Colonic mucosa (tissue), 4 donors: ENCODE measurements around the gene APAF1. TPM values are rescaled to one million over a fixed set of nuclear protein-coding genes. Genes with fewer than 3 reads are reported as not detected.
A peak's percentile ranks its signal among the peaks of the same experiment; 100 is the strongest.

ENCODE experiments used
- DNase-seq: peaks from one replicate; pipeline ENCODE4 v3.0.0-alpha.2; 2020
- H3K27ac ChIP-seq: fragments of 200-600 bp; one replicate; pipeline ENCODE4 v1.8.0; 2021
- H3K27me3 ChIP-seq: fragments of 200-600 bp; one replicate; pipeline ENCODE4 v1.8.0; 2021
- H3K36me3 ChIP-seq: fragments of 200-600 bp; one replicate; pipeline ENCODE4 v1.8.0; 2021
- H3K4me1 ChIP-seq: fragments of 200-600 bp; one replicate; pipeline ENCODE4 v1.8.0; 2021; ENCODE audit warnings: mild to moderate bottlenecking
- H3K4me3 ChIP-seq: fragments of 200-600 bp; one replicate; pipeline ENCODE4 v1.8.0; 2021
- H3K9ac ChIP-seq, 2 donors: one replicate each; pipeline ENCODE4 v1.7.0; 2013; ENCODE audit warnings: control low read depth in 2 of 2, low read depth in 2 of 2, low read length in 2 of 2
- H3K9me3 ChIP-seq: fragments of 200-600 bp; one replicate; pipeline ENCODE4 v1.8.0; 2021
- CTCF ChIP-seq: fragments of 200-600 bp; IDR thresholded peaks from one replicate; pipeline ENCODE4 v1.8.0; 2022; ENCODE audit warnings: antibody characterized with exemption, mild to moderate bottlenecking
- intact Hi-C: fragments of 100-400 bp; cut with DNase I; formaldehyde crosslinking; loops from one replicate; pipeline ENCODE4 v1.14.1; 2022
- total RNA-seq, 2 donors: library from RNA; stranded (reverse); fragmentation: NEBNext Ultra II Directional in 1 of 2; extraction: Animal tissue kit (Norgen Biotek cat#: 25700) in 1 of 2; gene quantifications; one replicate each; pipeline ENCODE4 v1.2.1, GENCODE V29; 2021
- donor health status: healthy.
- donor health status: DM: no; HTN: no; CAD: no.
- donor health status: DM: no; HTN: no; CAD: no.

Gene APAF1
- total RNA-seq, 2 donors from 2014 or later: 36.8 to 52.6 TPM

- Histone ChIP-seq H3K4me1 (no peaks in the 10 kb centered on the region), H3K36me3 (no peaks in the 10 kb centered on the region), H3K9ac (no peak overlapping the region), H3K4me3 (no peak overlapping the region), H3K9me3 (no peaks in the 10 kb centered on the region), H3K27ac (no peak overlapping the region), H3K27me3 (peaks cover 12% of the 10 kb centered on the region)
- intact Hi-C loops: no loop called here
- DNase-seq: no peak
- TF ChIP-seq CTCF: no peak
Observed at GRCh38 chr12:98744680-98745079, 99.6 kb downstream of the APAF1 start.

- Histone ChIP-seq H3K27ac (no peak overlapping the region), H3K27me3 (peaks cover 12% of the 10 kb centered on the region), H3K4me3 (peak overlapping the region; percentile 35), H3K9me3 (no peaks in the 10 kb centered on the region), H3K9ac (no peak overlapping the region), H3K36me3 (no peaks in the 10 kb centered on the region), H3K4me1 (no peaks in the 10 kb centered on the region)
- no peak for DNase-seq
- no peak for TF ChIP-seq CTCF
- intact Hi-C loops: no loop called here
Observed at GRCh38 chr12:98745578-98746391, 100.7 kb downstream of the APAF1 start.

- TF ChIP-seq CTCF: no peak
- Histone ChIP-seq H3K27me3 (peaks cover 12% of the 10 kb centered on the region), H3K9ac (no peak overlapping the region), H3K9me3 (no peaks in the 10 kb centered on the region), H3K36me3 (no peaks in the 10 kb centered on the region), H3K27ac (no peak overlapping the region), H3K4me3 (no peak overlapping the region), H3K4me1 (no peaks in the 10 kb centered on the region)
- no peak for DNase-seq
- intact Hi-C loops: no loop called here
Observed at GRCh38 chr12:98748463-98748862, 103.4 kb downstream of the APAF1 start.

- H3K4me1 ChIP-seq: no peaks in the 10 kb centered on the region
- no peak for TF ChIP-seq CTCF
- no peak overlapping the region for H3K4me3 ChIP-seq
- peaks cover 9% of the 10 kb centered on the region for H3K27me3 ChIP-seq
- no peak overlapping the region for H3K9ac ChIP-seq
- DNase-seq: no peak
- intact Hi-C loops: no loop called here
- H3K27ac ChIP-seq: no peak overlapping the region
- no peaks in the 10 kb centered on the region for H3K9me3 ChIP-seq
- H3K36me3 ChIP-seq: no peaks in the 10 kb centered on the region
Observed at GRCh38 chr12:98750511-98750910, 105.4 kb downstream of the APAF1 start.

- Histone ChIP-seq H3K4me1 (no peaks in the 10 kb centered on the region), H3K27me3 (no peaks in the 10 kb centered on the region), H3K27ac (no peak overlapping the region), H3K9me3 (no peaks in the 10 kb centered on the region), H3K9ac (no peak overlapping the region), H3K4me3 (no peak overlapping the region), H3K36me3 (no peaks in the 10 kb centered on the region)
- no peak for DNase-seq
- TF ChIP-seq CTCF: no peak
- intact Hi-C loops: no loop called here
Observed at GRCh38 chr12:98751580-98752115, 106.6 kb downstream of the APAF1 start.
